NCI-H2029 (cell line): ENCODE results near the gene PTGDS.

ENCODE experiments used
- DNase-seq: peaks from one replicate; lab custom pipeline; 2025; lab: John Stamatoyannopoulos, UW

The PTGDS gene

GRCh38 chr9:137023157-137023556 is 45.9 kb downstream of the PTGDS start:
- DNase-seq, result no peak

DNA sequence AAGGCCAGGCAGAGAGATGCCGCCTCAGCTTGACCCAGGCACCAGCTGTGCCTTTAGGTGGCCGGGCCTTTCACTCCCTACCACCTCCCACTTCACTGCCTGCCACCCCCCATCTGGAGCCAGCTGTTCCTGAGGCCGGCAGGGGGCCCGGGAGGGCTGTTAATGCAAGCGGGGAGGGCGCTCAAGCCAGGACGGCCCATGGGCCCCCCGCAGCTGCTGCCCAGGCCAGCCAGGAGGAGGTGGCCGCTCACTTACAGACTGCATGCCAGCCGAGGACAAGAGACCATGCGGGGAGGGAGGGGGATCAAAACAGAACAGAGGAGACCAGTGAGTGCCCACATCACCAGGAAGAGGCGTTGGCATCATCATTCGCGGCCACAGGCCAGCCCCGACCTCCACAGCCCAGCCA is 46.3 kb downstream of the PTGDS start:
- no peak for DNase-seq

GRCh38 chr9:137025517-137025966 is 48.2 kb downstream of the PTGDS start:
- DNase-seq, result peak; percentile 89

GRCh38 chr9:137026384-137026783 is 49.1 kb downstream of the PTGDS start:
- no peak for DNase-seq

- no peak for DNase-seq
These were observed 49.5 kb downstream of the PTGDS start for GRCh38 chr9:137026828-137027227.

GRCh38 chr9:137027369-137028262 is 50.3 kb downstream of the PTGDS start, which contains the start of gene ABCA2:
Gene ABCA2 (minus strand): TSS chr9:137028237. CDS start chr9:137028140, 97 bp downstream.
- no peak for DNase-seq

GRCh38 chr9:137028263-137029057 is 51.2 kb downstream of the PTGDS start:
- peak; percentile 48 for DNase-seq

GRCh38 chr9:137029058-137029936 is 52.0 kb downstream of the PTGDS start:
- peak; percentile 18 for DNase-seq

GRCh38 chr9:137030006-137030405 is 52.7 kb downstream of the PTGDS start:
- DNase-seq, result no peak

DNA sequence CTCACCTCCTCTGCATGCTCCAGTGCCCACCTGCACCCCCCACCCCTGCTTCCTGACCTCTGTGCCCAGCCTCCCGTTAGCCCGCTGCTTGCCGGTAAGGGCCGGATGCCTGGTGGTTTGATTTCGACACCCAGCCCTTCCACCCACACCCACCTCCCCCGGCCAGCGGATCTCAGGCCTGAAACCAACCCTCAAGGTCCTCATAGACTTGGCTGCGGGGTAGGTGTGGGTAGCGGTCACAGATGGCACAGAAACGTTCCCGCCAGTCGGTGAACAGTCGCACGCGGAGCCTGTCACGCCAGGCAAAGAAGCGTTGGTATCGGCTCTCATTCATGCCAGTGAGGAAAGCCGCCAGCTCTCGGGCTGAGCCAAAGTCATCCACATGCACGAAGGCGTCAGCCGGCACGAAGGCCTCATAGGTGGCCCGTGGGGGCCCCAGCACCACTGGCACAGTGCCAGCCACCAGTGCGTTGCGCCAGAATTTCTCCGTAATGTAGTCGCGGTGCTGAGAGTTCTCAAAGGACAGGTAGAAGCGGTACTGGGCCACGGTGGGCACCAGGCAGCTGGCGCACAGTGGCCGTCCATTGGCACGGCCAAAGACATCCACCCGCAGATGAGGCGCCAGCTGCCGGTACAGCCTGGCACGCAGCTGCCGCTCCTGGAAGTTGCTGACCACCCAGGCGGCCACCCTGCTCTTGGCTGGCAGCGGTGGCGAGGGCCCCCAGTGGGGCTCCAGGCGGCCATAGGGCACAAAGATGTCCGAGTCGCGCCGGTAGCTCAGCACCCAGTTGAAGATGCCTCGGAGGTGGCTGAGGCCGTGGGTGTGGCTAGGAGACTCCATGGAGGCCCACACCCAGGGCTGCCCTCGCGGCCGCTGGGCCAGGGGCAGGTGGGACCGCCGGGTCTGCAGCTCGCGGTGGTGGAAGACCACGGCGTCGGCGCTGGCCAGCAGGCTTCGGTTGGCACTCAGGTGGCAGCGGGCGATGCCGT is 53.5 kb downstream of the PTGDS start:
- no peak for DNase-seq
